Naive B cell (primary cell): ENCODE results near the gene SDC1. TPM values are rescaled to one million over a fixed set of nuclear protein-coding genes. Genes with fewer than 3 reads are reported as not detected.

Experiments used
- ATAC-seq, 2 donors: fragments of 150-1000 bp; cut with Tn5 transposase; 2 replicates each; pipeline ENCODE4 v1.10.0; 2021; ENCODE audit warnings: low read depth in 2 of 2, mild to moderate bottlenecking in 2 of 2, moderate library complexity in 2 of 2
- DNase-seq: peaks from one replicate; pipeline ENCODE4 v3.0.0; 2022
- H3K27ac Mint-ChIP-seq, 6 donors: one replicate each; pipeline ENCODE4 v1.8.0; 2020 to 2022; ENCODE audit warnings: mild to moderate bottlenecking in 6 of 6, mixed read lengths in 6 of 6, moderate library complexity in 5 of 6, inconsistent platforms in 2 of 6
- H3K27me3 Mint-ChIP-seq, 3 donors: one replicate each; pipeline ENCODE4 v1.8.0; 2021 to 2022; ENCODE audit warnings: mixed read lengths in 3 of 3, mild to moderate bottlenecking in 1 of 3
- H3K36me3 Mint-ChIP-seq, 2 donors: one replicate each; pipeline ENCODE4 v1.8.0; 2020 to 2022; ENCODE audit warnings: mixed read lengths in 2 of 2, inconsistent platforms in 1 of 2, mild to moderate bottlenecking in 1 of 2
- H3K4me1 Mint-ChIP-seq, 3 donors: one replicate each; pipeline ENCODE4 v1.8.0; 2020 to 2022; ENCODE audit warnings: mixed read lengths in 3 of 3, inconsistent platforms in 1 of 3, mild to moderate bottlenecking in 1 of 3, moderate library complexity in 1 of 3
- H3K4me3 Mint-ChIP-seq, 8 donors: one replicate each; pipeline ENCODE4 v1.8.0; 2020 to 2022; ENCODE audit warnings: mild to moderate bottlenecking in 8 of 8, mixed read lengths in 8 of 8, moderate library complexity in 8 of 8, inconsistent platforms in 2 of 8
- H3K9me3 Mint-ChIP-seq, 7 donors: one replicate each; pipeline ENCODE4 v1.8.0; 2020 to 2022; ENCODE audit warnings: mixed read lengths in 7 of 7, mild to moderate bottlenecking in 5 of 7, inconsistent platforms in 2 of 7, moderate library complexity in 1 of 7
- polyA plus RNA-seq, 6 donors: library from polyadenylated mRNA; unstranded; fragments of 300-500 nt; fragmentation: Illumina TruSeq; gene quantifications; one replicate each; pipeline ENCODE4 v1.2.3, GENCODE V29; 2021; ENCODE audit warnings: low read depth in 6 of 6

The SDC1 gene
- polyA plus RNA-seq, 6 donors from 2014 or later = not detected

GRCh38 chr2:20205069-20205468, 19.9 kb downstream of the SDC1 start:
- Mint-ChIP-seq H3K9me3 (peaks cover 0 to 2% (median 0%) of the 10 kb centered on the region in 7 donors), H3K27ac (no peak overlapping the region), H3K4me1 (peaks cover 7 to 10% (median 7%) of the 10 kb centered on the region in 3 donors), H3K27me3 (no peaks in the 10 kb centered on the region), H3K36me3 (no peaks in the 10 kb centered on the region), H3K4me3 (peak overlapping the region in 1 of 8 donors; percentile 25)
- no peak for ATAC-seq
- no peak for DNase-seq

- peaks cover 0 to 2% (median 0%) of the 10 kb centered on the region in 7 donors for H3K9me3 Mint-ChIP-seq
- no peak for ATAC-seq
- peaks cover 0 to 7% (median 0%) of the 10 kb centered on the region in 3 donors for H3K27me3 Mint-ChIP-seq
- no peaks in the 10 kb centered on the region for H3K36me3 Mint-ChIP-seq
- H3K27ac Mint-ChIP-seq = peak overlapping the region in 1 of 6 donors; percentile 69
- H3K4me1 Mint-ChIP-seq = peaks cover 7 to 10% (median 7%) of the 10 kb centered on the region in 3 donors
- DNase-seq = no peak
- H3K4me3 Mint-ChIP-seq = no peak overlapping the region
These were observed 21.3 kb downstream of the SDC1 start for GRCh38 chr2:20203521-20204225.

GRCh38 chr2:20203072-20203471, 21.9 kb downstream of the SDC1 start:
- Mint-ChIP-seq H3K27ac (no peak overlapping the region), H3K4me3 (no peak overlapping the region), H3K36me3 (no peaks in the 10 kb centered on the region), H3K27me3 (peaks cover 0 to 8% (median 0%) of the 10 kb centered on the region in 3 donors), H3K9me3 (peaks cover 0 to 2% (median 0%) of the 10 kb centered on the region in 7 donors), H3K4me1 (peaks cover 7 to 10% (median 7%) of the 10 kb centered on the region in 3 donors)
- ATAC-seq (no peak), DNase-seq (no peak)

- peaks cover 0 to 8% (median 0%) of the 10 kb centered on the region in 3 donors for H3K27me3 Mint-ChIP-seq
- H3K4me3 Mint-ChIP-seq = no peak overlapping the region
- peaks cover 0 to 3% (median 2%) of the 10 kb centered on the region in 3 donors for H3K4me1 Mint-ChIP-seq
- no peak overlapping the region for H3K27ac Mint-ChIP-seq
- H3K36me3 Mint-ChIP-seq = no peaks in the 10 kb centered on the region
- ATAC-seq = no peak
- DNase-seq = no peak
- peaks cover 0 to 2% (median 0%) of the 10 kb centered on the region in 7 donors for H3K9me3 Mint-ChIP-seq
These were observed 23.3 kb downstream of the SDC1 start for GRCh38 chr2:20201671-20202070.

- no peak for ATAC-seq
- Mint-ChIP-seq H3K27me3 (peaks cover 0 to 8% (median 0%) of the 10 kb centered on the region in 3 donors), H3K4me1 (no peaks in the 10 kb centered on the region), H3K9me3 (peaks cover 0 to 2% (median 0%) of the 10 kb centered on the region in 7 donors), H3K4me3 (no peak overlapping the region), H3K27ac (no peak overlapping the region), H3K36me3 (no peaks in the 10 kb centered on the region)
- no peak for DNase-seq
These were observed 24.0 kb downstream of the SDC1 start for GRCh38 chr2:20200697-20201555.

- ATAC-seq = no peak
- Mint-ChIP-seq H3K27me3 (peaks cover 0 to 8% (median 0%) of the 10 kb centered on the region in 3 donors), H3K4me1 (no peaks in the 10 kb centered on the region), H3K4me3 (no peak overlapping the region), H3K9me3 (peaks cover 0 to 2% (median 0%) of the 10 kb centered on the region in 7 donors), H3K27ac (no peak overlapping the region), H3K36me3 (no peaks in the 10 kb centered on the region)
- no peak for DNase-seq
These were observed 25.2 kb downstream of the SDC1 start for GRCh38 chr2:20199633-20200270.

GRCh38 chr2:20198796-20199632, 25.9 kb downstream of the SDC1 start:
- Mint-ChIP-seq H3K27ac (no peak overlapping the region), H3K9me3 (peaks cover 0 to 2% (median 0%) of the 10 kb centered on the region in 7 donors), H3K27me3 (peaks cover 0 to 8% (median 0%) of the 10 kb centered on the region in 3 donors), H3K36me3 (no peaks in the 10 kb centered on the region), H3K4me3 (no peak overlapping the region), H3K4me1 (no peaks in the 10 kb centered on the region)
- no peak for DNase-seq
- ATAC-seq = no peak

- Mint-ChIP-seq H3K36me3 (no peaks in the 10 kb centered on the region), H3K27me3 (peaks cover 0 to 8% (median 0%) of the 10 kb centered on the region in 3 donors), H3K9me3 (peaks cover 0 to 2% (median 0%) of the 10 kb centered on the region in 7 donors), H3K4me3 (no peak overlapping the region), H3K4me1 (no peaks in the 10 kb centered on the region), H3K27ac (no peak overlapping the region)
- no peak for DNase-seq
- no peak for ATAC-seq
These were observed 26.9 kb downstream of the SDC1 start for GRCh38 chr2:20198001-20198400.

GRCh38 chr2:20197192-20197591, 27.7 kb downstream of the SDC1 start:
- Mint-ChIP-seq H3K36me3 (no peaks in the 10 kb centered on the region), H3K4me1 (no peaks in the 10 kb centered on the region), H3K9me3 (peaks cover 0 to 2% (median 0%) of the 10 kb centered on the region in 7 donors), H3K27ac (no peak overlapping the region), H3K4me3 (no peak overlapping the region), H3K27me3 (peaks cover 0 to 8% (median 0%) of the 10 kb centered on the region in 3 donors)
- DNase-seq (no peak), ATAC-seq (no peak)

GRCh38 chr2:20196657-20197161, 28.2 kb downstream of the SDC1 start:
- Mint-ChIP-seq H3K36me3 (no peaks in the 10 kb centered on the region), H3K4me1 (no peaks in the 10 kb centered on the region), H3K27ac (no peak overlapping the region), H3K4me3 (no peak overlapping the region), H3K27me3 (peaks cover 0 to 8% (median 0%) of the 10 kb centered on the region in 3 donors), H3K9me3 (peaks cover 0 to 2% (median 0%) of the 10 kb centered on the region in 7 donors)
- DNase-seq (no peak), ATAC-seq (no peak)

- H3K27ac Mint-ChIP-seq = peak overlapping the region in 1 of 6 donors; percentile 77
- peaks cover 0 to 2% (median 0%) of the 10 kb centered on the region in 7 donors for H3K9me3 Mint-ChIP-seq
- no peak for DNase-seq
- no peaks in the 10 kb centered on the region for H3K36me3 Mint-ChIP-seq
- no peak overlapping the region for H3K4me3 Mint-ChIP-seq
- no peaks in the 10 kb centered on the region for H3K4me1 Mint-ChIP-seq
- ATAC-seq = no peak
- H3K27me3 Mint-ChIP-seq = peaks cover 0 to 8% (median 0%) of the 10 kb centered on the region in 3 donors
These were observed 28.8 kb downstream of the SDC1 start for GRCh38 chr2:20196053-20196656.

GRCh38 chr2:20195431-20196033, 29.4 kb downstream of the SDC1 start:
- Mint-ChIP-seq H3K27ac (no peak overlapping the region), H3K4me1 (no peaks in the 10 kb centered on the region), H3K36me3 (no peaks in the 10 kb centered on the region), H3K9me3 (peaks cover 0 to under 1% (median 0%) of the 10 kb centered on the region in 7 donors), H3K4me3 (no peak overlapping the region), H3K27me3 (peaks cover 0 to 8% (median 0%) of the 10 kb centered on the region in 3 donors)
- DNase-seq = no peak
- ATAC-seq = no peak
